Measurements from ENCODE around the gene HSF4.

GRCh38 chr16:67188798-67189197 is 24.3 kb downstream of the HSF4 start:
- TF ChIP-seq CTCF (IDR thresholded peaks at IDR 0.05; ENCODE audit: insufficient read depth, low read length, poor library complexity, severe bottlenecking) (no peak), EZH2phosphoT487 (conservative IDR thresholded peaks at IDR 0.05; ENCODE audit: low read length) (no peak)

Measured in SU-DHL-6 (cell line).